Measurements from ENCODE around the gene TCL1A.
"Not testable (repeated sequence)": the region's sequence is repeated elsewhere in the genome, so short reads cannot be mapped to it uniquely, and the experiment has no call there.

TCL1A gene, protein sequence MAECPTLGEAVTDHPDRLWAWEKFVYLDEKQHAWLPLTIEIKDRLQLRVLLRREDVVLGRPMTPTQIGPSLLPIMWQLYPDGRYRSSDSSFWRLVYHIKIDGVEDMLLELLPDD

DNA sequence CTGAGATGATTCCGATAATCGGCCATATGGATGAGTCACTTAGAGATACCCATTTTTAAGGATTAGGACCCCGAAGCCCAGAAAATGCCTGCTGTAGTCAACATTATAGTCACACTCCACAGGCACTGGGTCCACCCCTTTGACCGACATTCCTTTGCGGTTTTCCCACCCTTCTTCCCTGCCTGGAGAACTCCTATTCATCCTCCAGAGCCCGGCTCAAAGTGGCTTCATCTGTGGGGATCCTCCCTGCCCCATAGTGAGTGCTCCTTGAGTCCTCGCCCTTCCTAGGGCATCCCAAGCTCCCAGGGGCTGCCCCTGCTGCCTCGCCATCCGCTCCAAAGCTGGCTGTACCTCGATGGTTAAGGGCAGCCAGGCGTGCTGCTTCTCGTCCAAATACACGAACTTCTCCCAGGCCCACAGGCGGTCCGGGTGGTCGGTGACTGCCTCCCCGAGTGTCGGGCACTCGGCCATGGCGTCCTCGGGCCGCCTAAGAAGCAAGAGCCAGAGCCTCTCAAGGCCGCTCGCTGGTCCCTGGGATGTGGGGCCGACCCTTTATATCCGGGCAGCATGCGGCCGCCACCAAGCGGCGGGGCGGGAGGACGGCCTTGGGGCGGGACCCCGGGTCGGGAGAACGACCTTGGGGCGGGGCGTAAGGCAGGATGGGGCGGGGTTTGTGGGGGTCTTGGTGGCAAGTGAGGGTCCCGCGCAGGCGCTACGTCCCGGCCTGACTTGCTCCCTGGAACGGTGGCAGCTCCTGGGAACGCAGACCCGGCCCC lies at the start of gene TCL1A:
TSS of gene TCL1A (minus strand) at position 530 of the 776 bp plus-strand sequence. CDS start at position 471, 59 bp downstream.
- DNase-seq, result no peak

DNA sequence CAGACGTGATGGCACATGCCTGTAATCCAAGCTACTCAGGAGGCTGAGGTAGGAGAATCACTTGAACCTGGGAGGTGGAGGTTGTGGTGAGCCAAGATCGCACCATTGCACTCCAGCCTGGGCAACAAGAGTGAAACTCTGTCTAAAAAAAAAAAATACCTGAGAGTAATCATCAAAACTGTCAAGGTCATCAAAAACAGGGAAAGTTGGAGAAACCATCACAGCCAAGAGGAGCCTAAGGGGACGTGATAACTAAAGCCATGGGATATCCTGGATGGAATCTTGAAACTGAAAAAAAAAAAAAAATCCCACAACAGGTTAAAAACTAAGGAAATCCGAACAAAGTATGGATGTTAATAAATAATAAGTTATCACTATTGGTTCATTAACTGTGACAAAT lies 49.1 kb upstream of the TCL1A start:
- not testable (repeated sequence) for DNase-seq

DNA sequence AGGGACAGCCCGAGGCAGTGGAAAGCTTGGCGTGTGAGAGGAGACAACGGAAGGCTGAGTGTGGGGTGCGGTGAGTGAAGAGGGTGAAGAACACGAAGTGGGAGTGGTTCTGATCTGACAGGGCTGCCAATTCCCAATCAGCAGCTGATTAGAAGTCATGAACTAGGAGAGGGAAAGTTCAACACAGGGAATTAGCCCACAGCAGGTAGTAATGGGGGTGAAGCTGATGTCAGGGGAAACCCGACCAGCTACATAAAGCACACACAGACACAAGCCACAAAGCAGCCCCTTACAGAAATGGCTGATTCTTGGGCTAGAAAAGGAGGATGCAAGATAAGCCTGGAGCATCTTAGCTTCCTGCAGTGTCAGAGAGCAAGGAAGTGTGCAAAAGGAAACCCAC lies 47.5 kb upstream of the TCL1A start:
- no peak for DNase-seq

DNA sequence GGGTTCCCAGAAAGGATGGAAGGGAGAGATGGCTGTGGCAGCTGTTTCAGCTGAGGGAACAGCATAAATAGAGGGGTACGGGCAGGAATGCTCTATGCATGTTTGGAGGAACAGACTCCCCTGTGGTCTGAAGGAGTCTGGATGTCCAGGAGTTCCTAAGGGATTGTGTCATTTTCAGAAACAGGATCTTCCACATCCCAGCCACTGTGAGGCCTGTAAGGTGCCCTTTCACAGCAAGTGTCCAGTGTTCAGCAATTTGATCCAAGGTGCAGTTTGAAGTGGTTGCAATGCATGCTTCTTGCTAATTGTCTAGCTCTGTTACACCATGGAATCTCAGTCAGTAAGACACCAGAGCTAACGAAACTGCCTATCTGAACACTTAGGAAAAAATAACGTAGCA lies 46.7 kb upstream of the TCL1A start:
- DNase-seq, result no peak

DNA sequence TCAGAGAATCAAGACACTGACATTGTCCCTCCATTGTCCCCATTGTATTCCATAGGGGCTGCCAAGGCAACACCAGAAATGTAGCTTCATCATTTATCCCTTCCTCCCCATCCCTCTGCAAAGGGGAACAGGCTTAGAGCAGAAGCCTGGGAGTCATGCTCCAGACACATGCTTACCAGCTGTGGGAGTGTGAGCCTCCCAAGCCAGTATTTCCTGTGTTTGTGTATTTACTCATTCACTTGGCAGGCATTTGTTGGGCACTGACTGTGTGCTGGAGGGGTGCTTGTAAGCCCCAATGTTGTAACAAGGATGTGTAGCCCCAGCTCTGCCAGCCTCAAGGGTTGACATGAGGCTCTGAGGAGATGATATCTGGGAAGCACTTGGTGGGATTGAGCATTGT lies 46.0 kb upstream of the TCL1A start:
- DNase-seq, result no peak

DNA sequence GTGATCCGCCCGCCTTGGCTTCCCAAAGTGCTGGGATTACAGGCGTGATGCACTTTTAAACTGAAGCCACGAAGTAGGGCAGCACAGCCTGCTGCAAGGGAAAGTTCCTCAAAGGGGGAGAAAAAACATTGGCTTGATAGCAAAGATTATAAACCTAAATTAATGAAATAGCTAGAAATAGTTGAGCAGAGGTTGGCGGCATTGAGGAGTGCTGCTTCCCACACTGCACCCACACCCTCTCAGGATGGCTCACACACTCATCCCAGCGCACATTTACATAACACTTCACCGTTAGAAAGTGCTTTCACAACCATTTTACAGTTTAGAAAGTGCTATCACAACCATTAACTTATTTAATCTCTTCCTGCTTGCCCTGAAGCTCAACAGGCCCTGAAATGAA lies 44.4 kb upstream of the TCL1A start:
- no peak for DNase-seq

DNA sequence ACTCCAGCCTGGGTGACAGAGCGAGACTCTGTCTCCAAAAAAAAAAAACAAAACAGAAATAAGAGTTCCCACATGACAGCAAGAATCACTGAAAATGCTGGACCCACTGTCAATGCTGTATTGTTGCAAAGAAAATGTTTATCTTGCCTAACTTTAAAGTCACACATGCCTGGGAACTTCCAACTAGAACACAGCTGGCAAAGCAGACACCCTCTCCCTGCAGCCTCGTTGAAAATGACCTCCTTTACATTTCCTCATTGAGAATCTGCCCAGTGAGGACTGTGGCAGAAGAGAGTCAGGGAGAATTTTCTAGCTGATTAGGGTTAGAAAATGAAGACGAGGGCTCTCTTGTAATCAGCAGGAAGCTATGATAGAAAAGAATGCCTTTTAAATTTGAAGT lies 42.8 kb upstream of the TCL1A start:
- DNase-seq, result no peak

DNA sequence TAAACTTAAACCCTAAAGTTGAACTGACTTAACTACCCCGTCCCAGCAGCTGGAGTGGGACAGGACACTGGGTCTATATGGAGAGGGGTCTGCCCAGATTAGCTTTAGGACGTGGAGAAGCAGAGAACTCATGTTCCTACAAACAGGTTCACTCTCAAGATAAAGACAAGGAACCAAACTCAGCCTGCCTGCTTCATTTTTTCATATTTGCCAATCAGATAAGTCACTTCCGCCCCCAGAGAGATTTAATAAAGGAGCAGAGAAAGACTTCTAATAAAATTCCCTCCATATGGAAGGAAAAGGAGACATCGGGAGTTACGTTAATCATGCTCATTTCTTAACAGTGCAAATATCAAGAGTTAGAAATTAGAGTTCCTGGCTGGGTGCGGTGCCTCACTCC lies 42.2 kb upstream of the TCL1A start:
- no peak for DNase-seq

DNA sequence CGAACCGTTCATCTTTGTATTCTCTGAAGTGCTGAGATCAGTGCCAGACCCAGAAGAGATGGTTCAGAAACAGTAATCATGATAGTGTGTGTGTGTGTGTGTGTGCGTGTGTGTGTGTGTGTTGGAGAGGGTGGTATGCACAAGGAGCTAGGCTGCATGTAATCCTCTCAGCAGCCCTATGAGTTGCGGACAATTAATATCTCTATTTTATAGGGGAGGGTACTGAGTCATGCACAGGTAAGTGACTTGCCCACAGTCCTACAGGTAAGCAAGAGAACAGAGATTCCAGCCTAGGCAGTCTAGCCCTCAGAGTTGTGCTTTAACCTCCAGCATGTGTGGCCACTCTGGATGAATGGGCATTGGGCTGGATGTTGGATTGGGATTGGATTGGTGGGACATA lies 27.9 kb upstream of the TCL1A start:
- no peak for DNase-seq

DNA sequence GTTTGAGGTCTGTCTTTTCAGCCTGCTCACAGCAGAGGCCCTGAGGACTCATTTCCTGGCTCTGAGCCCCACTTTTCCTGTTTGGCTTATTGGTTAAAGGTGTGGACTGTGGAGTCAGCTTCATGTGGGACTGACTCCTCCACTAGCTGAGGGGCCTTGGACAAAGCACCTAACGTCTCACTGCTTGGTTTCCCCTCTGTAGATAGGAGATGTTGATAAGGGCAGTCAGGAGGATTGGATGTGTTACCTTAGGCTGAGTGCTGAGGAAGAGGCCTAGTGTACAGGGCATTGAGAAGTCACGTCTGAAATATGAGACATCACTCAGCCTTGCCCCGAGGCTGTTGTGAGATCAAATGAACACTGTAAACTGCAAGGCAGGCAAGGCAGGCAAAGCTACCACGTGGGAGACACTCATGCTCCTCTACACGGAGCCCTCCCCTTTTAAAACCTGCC lies 27.1 kb upstream of the TCL1A start:
- no peak for DNase-seq

DNA sequence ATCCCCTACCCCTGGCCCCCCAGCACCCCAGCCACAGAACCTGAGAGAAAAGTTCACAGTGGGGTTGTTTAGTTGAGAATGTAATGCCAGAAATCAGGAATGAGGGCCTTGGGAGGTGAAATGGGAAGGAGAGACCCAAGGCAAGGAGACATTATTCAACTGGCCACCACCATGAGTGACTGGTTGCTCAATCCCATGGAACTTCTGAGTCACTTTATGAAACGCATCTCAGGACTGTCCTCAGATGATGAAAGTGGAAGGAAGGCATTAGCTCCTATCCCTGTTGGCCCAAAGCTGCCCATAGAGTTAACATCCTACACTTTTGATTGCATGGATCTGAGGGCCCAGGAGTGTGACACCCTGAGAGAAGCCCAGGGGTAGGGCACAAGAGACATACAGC lies 25.4 kb upstream of the TCL1A start:
- DNase-seq, result no peak

DNA sequence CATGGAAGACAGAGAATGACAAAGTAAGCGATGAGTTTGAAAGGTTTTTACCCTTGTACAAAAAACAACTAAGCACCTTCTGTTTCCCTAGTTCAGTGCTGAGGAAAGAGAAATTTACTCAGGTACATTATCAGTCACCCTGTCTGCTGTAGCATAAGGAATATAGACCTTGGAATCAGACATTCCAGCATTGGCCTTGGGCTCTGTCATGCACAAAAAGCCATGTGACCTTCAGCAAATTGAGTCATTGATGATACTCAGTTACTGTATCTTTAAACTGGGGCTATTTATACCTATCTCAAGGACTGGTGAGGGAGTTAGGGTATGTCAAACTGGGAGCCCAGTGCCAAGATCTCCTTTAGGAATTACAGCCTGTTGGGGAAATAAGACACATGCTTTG lies 19.3 kb upstream of the TCL1A start:
- no peak for DNase-seq

DNA sequence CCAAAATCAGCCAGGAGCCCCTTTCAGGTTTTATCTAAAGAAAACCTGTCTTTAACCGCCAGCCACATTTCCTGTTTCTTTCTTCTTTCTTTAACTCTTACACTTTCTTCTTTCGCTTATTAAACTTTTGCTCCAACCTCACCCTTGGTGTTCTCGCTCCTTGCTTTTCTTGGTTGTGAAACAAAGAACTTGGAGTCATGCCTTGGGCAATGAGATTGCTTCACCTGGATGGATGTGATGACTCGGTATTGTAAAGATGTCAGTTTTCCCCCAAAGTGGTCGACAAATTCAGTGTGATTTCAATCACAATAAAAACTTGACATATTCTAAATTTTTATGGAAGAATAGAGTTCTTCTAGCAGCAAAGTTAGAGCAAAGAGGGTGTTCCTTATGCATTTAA lies 16.2 kb upstream of the TCL1A start:
- DNase-seq, result no peak

DNA sequence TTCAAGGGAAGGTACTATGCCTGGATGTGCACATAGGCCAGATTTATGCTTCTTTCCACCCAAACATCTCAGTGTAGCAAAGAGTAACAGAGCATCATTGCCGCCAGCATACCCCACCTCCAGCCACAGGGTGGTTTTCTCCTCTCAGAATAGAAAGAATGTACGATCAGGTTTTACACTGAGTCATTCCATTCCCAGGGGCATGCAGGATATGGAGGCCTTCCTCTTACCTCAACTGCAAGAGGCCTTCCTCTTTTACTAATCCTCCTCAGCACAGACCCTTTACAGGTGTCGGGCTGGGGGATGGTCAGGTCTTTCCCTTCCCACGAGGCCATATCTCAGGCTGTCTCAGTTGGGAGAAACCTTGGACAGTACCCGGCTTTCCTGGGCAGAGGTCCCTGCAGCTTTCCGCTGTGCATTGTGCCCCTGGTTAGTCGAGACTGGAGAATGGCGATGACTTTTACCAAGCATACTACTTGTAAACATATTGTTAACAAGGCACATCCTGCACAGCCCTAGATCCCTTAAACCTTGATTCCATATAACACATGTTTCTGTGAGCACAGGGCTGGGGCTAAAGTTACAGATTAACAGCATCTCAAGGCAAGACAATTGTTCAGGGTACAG lies 15.6 kb upstream of the TCL1A start:
- DNase-seq, result not testable (repeated sequence)

DNA sequence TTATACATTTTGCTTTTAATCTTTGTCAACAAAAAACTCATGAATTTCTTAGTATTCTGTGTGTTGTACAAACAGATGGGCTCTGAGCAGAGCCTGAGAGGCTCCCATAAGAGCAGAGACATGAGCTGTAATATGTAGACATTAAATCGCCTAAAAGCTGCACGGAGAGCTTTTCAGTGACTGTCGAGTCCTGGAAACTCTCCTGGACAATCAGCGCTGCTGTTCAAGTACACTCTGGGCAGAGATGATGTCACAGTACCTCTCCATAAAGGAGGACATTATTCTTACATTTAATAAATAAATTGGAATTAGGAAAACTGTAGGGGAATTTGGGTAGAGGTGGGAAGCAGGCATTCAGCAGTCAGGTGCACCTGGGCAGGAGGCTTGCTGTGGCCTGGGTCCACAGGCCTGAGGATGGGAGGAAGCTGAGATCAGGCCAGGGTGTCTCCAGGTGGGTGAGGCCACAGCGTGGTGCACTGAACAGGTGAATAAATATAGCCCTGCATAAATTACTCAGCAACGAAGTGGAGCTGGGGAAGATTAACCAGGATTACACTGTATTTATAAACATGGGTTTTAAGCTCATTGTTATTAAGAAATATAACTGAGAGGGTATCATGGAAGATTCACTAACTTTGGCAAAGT lies 13.3 kb upstream of the TCL1A start:
- DNase-seq, result no peak

DNA sequence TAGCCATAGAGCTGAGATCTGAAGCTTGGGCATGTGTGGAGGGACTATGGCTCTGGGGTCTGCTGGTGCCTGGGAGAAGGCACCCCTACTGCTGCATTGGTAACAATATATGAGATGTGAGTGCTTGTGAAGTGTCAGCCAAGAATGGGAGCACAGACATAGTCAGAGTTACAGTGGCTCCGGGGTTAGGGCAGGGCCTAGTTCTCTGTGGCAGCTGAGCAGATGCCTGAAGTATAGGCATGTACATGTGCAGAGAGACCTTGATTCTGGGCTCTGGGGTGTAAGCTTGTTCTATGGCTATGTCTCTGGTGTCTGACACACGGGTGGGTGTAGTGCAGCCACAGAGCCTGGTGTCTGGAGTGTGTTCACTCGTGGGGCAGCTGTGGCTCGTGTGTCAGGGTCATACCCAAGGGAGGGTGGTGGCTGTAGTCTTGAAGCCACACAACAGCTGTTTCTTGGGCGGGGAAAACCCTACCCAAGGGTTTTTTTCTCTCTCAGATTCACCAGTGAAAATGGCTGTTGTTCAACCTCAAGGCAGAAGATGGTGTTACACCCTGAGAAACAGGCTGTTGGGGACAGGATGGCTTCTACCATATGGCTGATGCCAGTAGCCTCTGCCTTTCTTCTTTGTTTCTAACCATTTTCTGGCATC lies 11.9 kb upstream of the TCL1A start:
- DNase-seq, result no peak

DNA sequence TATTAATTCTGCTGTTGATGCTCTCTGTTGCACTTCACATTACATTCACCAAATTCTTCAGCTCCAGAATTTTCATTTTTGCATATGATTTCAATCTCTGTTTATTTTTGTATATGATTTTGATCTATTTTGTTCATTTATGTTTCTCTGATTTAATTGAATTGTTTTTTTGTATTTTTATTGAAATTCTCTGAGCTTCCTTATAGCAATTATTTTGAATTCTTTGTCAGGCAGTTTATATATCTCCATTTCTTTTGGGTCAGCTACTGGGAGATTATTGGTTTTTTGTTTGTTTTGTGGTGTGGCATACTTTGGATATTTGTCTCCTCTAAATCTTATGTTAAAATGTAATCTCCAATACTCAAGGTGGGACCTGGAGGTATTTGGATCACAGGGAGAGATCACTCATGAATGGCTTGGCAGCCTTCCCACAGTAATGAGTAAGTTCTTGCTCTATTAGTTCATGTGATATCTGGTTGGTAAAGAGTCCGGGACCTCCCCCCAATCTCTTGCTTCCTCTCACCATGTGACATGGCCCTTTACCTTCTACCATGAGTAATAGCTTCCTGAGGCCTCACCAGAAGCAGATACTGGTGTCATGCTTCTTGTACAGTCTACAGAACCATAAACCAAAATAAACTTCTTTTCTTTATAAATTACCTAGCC lies 8.7 kb upstream of the TCL1A start:
- no peak for DNase-seq

DNA sequence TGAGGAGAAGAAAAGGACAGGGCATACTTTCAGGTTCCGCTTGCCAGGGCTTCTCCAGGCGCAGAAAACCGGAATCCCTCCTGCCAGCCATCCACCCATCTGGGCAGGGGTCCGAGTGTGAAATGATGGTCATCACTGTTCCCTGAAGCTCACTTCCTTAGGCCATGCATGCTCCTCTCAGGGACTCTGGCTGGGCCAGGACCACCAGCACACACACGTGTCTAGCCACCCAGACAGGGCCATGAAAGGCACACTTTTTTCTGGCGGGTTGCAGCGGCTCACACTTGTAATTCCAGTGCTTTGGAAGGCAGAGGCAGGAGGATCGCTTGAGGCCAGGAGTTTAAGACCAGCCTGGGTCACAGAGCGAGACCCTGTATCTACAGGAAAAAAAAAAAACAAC lies 1.5 kb downstream of the TCL1A start:
- no peak for DNase-seq

DNA sequence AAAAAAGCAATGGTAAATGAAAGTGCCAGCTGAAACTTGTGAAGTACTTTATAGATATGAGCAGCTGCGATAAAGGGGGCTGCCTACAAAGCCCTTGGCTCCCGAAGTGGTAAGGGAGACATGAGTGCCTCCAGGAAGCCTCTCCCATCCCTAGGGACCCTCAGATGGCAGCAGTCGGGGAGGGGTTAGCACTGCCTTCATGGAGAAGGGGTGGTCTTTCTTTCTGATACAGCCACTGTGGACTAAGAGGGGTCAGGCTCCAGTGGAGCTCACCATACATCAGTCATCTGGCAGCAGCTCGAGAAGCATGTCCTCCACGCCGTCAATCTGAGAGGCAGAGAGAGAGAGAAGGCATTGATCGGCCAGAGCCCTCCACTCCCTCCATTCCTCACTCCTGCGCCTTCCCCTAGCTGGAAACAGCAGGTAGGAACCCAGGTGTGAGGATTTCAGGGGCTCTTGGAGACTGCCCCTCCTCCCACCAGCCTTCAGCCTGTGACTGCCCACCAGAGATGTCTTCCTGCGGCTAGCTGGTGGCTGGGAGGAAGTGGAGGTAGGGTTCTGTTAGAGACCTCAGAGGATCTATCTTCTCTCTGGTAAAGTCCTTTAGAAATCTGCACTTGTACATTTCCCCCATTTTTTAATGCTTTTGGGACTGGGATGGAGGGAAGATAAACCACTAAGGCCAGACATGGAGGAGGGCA lies 2.3 kb downstream of the TCL1A start:
- no peak for DNase-seq

DNA sequence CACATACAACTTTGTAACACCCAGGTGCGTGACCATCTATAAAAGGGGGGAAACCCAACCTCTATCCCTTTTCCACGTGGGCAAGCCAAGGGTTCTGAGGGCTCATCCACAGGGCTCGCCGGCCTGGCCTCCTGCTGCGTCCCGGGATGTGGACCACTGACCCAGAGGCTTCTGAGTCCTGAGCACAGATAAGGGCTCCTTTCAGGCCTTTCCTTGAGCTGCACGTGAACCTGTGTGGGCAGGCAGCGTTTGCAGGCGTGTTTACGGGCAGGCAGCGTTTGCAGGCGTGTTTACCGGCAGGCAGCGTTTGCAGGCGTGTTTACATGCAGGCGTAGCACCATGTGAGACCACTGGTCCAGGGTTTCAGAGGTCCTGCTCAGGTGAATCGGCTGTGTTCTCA lies 3.8 kb downstream of the TCL1A start:
- no peak for DNase-seq

DNA sequence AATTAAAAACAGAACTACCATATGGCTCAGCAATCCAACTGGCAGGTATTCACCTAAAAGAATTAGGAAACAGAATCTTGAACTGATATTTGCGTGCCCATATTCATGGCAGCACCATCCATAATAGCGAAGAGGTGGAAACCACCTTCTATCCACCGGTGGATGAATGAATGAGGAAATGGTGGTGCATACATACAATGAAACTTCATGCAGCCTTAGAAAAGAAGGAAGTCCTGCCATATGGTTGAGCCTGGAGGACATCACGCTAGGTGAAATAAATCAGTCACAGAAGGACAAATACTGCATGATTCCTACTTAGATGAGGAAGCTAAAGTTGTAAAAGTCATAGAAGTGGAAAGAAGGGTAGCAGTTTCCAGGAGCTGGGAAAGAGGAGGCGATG lies 6.6 kb downstream of the TCL1A start:
- DNase-seq, result no peak

DNA sequence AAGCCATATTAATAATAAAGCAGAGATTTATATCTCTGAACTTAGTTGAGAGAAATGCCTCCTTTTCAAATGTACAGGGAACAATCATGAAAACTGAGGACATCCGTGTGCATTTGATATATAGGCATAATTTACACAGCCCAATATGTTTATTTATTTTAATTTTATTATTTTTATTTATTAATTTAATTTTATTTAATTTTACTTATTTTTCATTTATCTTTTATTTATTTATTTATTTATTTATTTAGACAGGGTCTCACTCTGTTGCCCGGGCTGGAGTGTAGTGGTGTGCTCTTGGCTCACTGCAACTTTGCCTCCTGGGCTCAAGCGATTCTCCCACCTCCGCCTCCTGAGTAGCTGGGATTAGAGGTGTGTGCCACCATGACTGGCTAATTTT lies 8.4 kb downstream of the TCL1A start:
- no peak for DNase-seq

Data from stimulated activated CD4-positive, alpha-beta T cell treated with anti-CD3 and anti-CD28 coated beads, Interleukin-2, amount 100 ng/mL, for 48 hours (primary cell).